Ishikawa (cell line): Measurements from ENCODE around the gene ELAVL2.

ENCODE experiments used
- CEBPB ChIP-seq: IDR thresholded peaks from 2 replicates; pipeline ENCODE4 v1.6.1; 2012
- CREB1 ChIP-seq: IDR thresholded peaks from 2 replicates; pipeline ENCODE4 v1.6.1; 2012; ENCODE audit warnings: low read depth
- EGR1 ChIP-seq: IDR thresholded peaks from 2 replicates; pipeline ENCODE4 v1.6.1; 2012
- EP300 ChIP-seq: IDR thresholded peaks from 2 replicates; pipeline ENCODE4 v1.6.1; 2012; ENCODE audit warnings: borderline replicate concordance
- FOXM1 ChIP-seq: IDR thresholded peaks from 2 replicates; pipeline ENCODE4 v1.6.1; 2012; ENCODE audit warnings: low read depth, borderline replicate concordance
- NFIC ChIP-seq: IDR thresholded peaks from 2 replicates; pipeline ENCODE4 v1.6.1; 2012
- RAD21 ChIP-seq: IDR thresholded peaks from 2 replicates; pipeline ENCODE4 v1.6.1; 2012; ENCODE audit warnings: low read depth
- TAF1 ChIP-seq: IDR thresholded peaks from 2 replicates; pipeline ENCODE4 v1.6.1; 2012; ENCODE audit warnings: low read depth, mild to moderate bottlenecking
- TCF12 ChIP-seq: IDR thresholded peaks from 2 replicates; pipeline ENCODE4 v1.6.1; 2012; ENCODE audit warnings: low read depth
- TEAD4 ChIP-seq: IDR thresholded peaks from 2 replicates; pipeline ENCODE4 v1.6.1; 2012
- YY1 ChIP-seq: IDR thresholded peaks from 2 replicates; pipeline ENCODE4 v1.6.1; 2012; ENCODE audit warnings: low read depth
- ZBTB7A ChIP-seq: IDR thresholded peaks from 2 replicates; pipeline ENCODE4 v1.6.1; 2012; ENCODE audit warnings: low read depth
- TF ChIP-seq, protein P1 (sequence below): IDR thresholded peaks from 2 replicates; pipeline ENCODE4 v1.6.1; 2012; ENCODE audit warnings: low read depth, mild to moderate bottlenecking
- TF ChIP-seq, protein P2 (sequence below): IDR thresholded peaks from 2 replicates; pipeline ENCODE4 v1.6.1; 2012
- TF ChIP-seq, protein P3 (sequence below): IDR thresholded peaks from 2 replicates; pipeline ENCODE4 v1.6.1; 2012

Gene ELAVL2

DNA sequence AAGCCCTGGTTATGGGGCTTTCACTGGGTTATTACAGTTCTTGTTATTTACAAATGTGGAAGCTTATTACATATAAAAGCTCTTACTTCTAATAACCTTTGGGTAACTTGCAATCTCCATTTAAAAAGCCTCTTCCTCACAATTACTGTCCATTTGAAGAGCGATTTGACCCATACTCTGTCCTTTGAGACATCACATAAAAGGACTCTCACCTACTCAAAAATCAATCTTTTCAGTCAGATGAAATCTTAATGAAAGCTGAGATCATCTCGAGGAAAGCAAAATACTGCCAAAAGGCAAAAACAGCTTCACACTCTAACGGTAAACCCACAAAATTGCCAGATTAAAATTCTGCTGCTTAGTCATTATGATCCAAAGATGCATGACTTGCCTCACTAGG is 29.8 kb downstream of the ELAVL2 start:
- TF ChIP-seq TEAD4: no peak
- no peak for TF ChIP-seq EP300
- no peak for TF ChIP-seq CEBPB
- TF ChIP-seq CREB1: no peak
- TF ChIP-seq EGR1: no peak
- TF ChIP-seq NFIC: no peak
- TF ChIP-seq TAF1: no peak
- TF ChIP-seq, protein P1, sequence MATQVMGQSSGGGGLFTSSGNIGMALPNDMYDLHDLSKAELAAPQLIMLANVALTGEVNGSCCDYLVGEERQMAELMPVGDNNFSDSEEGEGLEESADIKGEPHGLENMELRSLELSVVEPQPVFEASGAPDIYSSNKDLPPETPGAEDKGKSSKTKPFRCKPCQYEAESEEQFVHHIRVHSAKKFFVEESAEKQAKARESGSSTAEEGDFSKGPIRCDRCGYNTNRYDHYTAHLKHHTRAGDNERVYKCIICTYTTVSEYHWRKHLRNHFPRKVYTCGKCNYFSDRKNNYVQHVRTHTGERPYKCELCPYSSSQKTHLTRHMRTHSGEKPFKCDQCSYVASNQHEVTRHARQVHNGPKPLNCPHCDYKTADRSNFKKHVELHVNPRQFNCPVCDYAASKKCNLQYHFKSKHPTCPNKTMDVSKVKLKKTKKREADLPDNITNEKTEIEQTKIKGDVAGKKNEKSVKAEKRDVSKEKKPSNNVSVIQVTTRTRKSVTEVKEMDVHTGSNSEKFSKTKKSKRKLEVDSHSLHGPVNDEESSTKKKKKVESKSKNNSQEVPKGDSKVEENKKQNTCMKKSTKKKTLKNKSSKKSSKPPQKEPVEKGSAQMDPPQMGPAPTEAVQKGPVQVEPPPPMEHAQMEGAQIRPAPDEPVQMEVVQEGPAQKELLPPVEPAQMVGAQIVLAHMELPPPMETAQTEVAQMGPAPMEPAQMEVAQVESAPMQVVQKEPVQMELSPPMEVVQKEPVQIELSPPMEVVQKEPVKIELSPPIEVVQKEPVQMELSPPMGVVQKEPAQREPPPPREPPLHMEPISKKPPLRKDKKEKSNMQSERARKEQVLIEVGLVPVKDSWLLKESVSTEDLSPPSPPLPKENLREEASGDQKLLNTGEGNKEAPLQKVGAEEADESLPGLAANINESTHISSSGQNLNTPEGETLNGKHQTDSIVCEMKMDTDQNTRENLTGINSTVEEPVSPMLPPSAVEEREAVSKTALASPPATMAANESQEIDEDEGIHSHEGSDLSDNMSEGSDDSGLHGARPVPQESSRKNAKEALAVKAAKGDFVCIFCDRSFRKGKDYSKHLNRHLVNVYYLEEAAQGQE: no peak
- no peak for TF ChIP-seq YY1
- no peak for TF ChIP-seq FOXM1
- TF ChIP-seq RAD21: no peak
- no peak for TF ChIP-seq TCF12
- TF ChIP-seq, protein P2, sequence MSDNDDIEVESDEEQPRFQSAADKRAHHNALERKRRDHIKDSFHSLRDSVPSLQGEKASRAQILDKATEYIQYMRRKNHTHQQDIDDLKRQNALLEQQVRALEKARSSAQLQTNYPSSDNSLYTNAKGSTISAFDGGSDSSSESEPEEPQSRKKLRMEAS: no peak
- TF ChIP-seq ZBTB7A: no peak
- TF ChIP-seq, protein P3, sequence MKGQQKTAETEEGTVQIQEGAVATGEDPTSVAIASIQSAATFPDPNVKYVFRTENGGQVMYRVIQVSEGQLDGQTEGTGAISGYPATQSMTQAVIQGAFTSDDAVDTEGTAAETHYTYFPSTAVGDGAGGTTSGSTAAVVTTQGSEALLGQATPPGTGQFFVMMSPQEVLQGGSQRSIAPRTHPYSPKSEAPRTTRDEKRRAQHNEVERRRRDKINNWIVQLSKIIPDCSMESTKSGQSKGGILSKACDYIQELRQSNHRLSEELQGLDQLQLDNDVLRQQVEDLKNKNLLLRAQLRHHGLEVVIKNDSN: no peak

DNA sequence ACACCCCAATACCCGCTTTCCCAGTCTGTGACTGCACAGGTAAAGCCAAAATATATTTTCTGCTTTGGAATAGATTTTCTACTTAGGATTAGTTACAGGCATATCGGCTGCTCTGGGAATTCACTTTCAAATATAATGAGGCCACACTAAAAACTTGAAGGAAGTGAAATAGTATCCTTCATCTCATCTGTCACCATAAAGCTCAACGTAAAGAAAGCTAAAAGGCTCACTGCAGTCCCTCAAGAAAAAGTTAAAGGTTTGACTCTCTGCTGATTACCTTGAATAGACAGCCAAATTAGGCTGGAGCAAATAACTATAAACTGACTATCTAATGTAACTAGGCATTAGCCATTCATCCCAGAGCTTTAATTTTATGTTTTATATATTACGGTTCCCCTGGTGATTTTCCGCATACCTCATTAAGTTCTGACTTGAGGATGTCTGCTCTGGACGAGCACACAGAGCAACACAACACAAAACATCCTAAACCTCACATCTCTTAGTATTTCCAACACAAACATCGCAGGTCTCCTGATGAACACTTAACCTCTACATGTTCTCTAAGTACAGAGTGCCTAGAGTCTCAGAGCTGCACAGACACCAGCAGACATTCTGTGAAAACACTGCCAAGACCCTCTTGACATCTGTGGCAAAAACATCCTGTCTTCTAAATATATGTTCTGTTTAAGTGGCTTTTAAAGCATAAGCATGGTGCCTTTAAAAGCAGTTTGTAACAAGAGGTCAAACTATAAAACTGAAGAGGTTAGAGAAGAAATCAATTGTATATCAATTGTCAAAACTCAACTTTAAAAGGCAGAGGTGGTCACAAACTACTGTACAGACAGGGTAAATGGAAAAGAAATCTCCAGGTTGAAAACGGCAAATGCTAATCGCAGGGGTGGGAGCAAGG is 35.4 kb downstream of the ELAVL2 start:
- TF ChIP-seq, protein P1: no peak
- TF ChIP-seq, protein P2: no peak
- TF ChIP-seq EP300 (no peak), CREB1 (no peak), NFIC (no peak), TAF1 (no peak), EGR1 (no peak), ZBTB7A (no peak)

DNA sequence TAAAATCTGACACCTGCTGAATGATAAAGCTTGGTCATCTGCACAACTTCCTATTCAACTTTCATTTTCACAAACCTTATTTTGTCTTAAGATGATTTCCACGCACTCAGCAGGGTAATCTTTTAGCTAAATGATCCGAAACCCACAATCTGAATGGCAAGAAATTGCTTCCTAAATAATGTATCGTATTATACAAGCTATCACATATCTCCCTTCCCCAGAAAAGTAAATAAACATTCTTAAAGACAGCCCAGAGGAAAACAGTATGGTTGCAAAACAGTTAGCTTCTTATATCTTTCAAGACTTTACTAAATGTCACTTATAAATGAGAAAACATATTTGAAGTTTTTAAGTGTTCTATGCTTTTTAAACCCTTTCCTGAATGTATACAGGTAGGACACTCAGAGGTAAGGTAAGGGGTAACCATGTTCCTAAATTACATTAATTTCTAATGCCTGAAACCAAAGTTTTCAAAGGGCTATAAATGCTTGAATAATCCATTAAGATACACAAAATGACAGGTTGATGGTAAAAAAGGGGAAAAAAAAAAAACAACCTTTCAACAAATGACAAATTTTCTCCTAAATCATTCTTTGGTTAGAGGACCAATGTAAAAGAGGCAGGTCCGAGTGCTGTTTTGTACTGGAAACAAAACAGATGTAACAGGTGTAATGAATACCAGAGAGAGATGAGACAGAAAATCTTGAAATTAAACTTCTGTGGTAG is 36.3 kb downstream of the ELAVL2 start:
- TF ChIP-seq RAD21: no peak
- TF ChIP-seq FOXM1: no peak
- TF ChIP-seq EP300: no peak
- no peak for TF ChIP-seq TCF12
- TF ChIP-seq, protein P3: no peak
- TF ChIP-seq, protein P2: no peak
- TF ChIP-seq CEBPB: no peak
- TF ChIP-seq TEAD4: no peak
- no peak for TF ChIP-seq CREB1
- TF ChIP-seq EGR1: no peak
- TF ChIP-seq TAF1: no peak
- no peak for TF ChIP-seq NFIC

DNA sequence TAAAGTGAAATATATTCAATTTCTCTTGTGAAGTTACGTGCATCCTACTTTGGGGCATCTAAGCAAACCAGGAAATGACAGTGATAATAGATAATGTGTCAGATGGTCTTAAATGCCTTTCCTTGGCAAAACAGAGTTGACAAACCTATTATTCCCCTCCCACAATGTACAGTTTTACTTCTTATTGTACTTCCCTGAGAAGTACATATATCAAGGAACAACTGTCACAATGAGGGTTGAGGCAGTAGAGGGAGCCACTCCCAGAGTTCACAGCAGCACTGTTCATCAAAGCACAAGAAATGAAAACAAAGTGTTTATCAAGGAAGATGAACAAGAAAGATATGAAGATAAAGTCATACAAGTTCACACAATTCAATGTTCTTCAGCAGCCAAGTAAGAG is 41.1 kb downstream of the ELAVL2 start:
- TF ChIP-seq NFIC (no peak), EP300 (no peak), EGR1 (no peak), RAD21 (no peak), CREB1 (no peak), FOXM1 (no peak), YY1 (no peak), TEAD4 (no peak), TCF12 (no peak), CEBPB (no peak), TAF1 (no peak), ZBTB7A (no peak)
- TF ChIP-seq, protein P1: no peak
- TF ChIP-seq, protein P3: no peak
- TF ChIP-seq, protein P2: no peak
